HG02759 (cell line): ENCODE results near the gene KRT76.
"Not testable (repeated sequence)": the region's sequence is repeated elsewhere in the genome, so short reads cannot be mapped to it uniquely, and the experiment has no call there.

Source experiments
- ATAC-seq: cut with Tn5 transposase; IDR thresholded peaks from one replicate; pipeline ENCODE4 v1.9.1; 2021; ENCODE audit warnings: mild to moderate bottlenecking, moderate library complexity; ENCODE audit not compliant: unreplicated experiment

KRT76 gene

GRCh38 chr12:52798671-52799504 is 21.7 kb upstream of the KRT76 start:
- ATAC-seq, result no peak

GRCh38 chr12:52798003-52798670 is 21.0 kb upstream of the KRT76 start:
- no peak for ATAC-seq

GRCh38 chr12:52797529-52797894 is 20.4 kb upstream of the KRT76 start:
- no peak for ATAC-seq

GRCh38 chr12:52796839-52797528 is 19.8 kb upstream of the KRT76 start:
- no peak for ATAC-seq

- ATAC-seq, result no peak
Observed at GRCh38 chr12:52796429-52796794, 19.3 kb upstream of the KRT76 start.

GRCh38 chr12:52795694-52796428 is 18.7 kb upstream of the KRT76 start, which contains the start of gene KRT3:
Gene KRT3, minus strand, starts transcription at chr12:52796117. Its CDS starts 75 bp downstream, at chr12:52796042.
- no peak for ATAC-seq

- ATAC-seq, result not testable (repeated sequence)
Observed at GRCh38 chr12:52795332-52795674, 18.2 kb upstream of the KRT76 start.

GRCh38 chr12:52794479-52795331 is 17.6 kb upstream of the KRT76 start:
- no peak for ATAC-seq

GRCh38 chr12:52792185-52793029 is 15.3 kb upstream of the KRT76 start:
- no peak for ATAC-seq

- ATAC-seq, result no peak
Observed at GRCh38 chr12:52791271-52792184, 14.4 kb upstream of the KRT76 start.

- ATAC-seq, result no peak
Observed at GRCh38 chr12:52790427-52791270, 13.5 kb upstream of the KRT76 start.

GRCh38 chr12:52789637-52790426 is 12.7 kb upstream of the KRT76 start:
- ATAC-seq, result no peak

GRCh38 chr12:52788876-52789636 is 11.9 kb upstream of the KRT76 start:
- no peak for ATAC-seq

GRCh38 chr12:52788192-52788875 is 11.2 kb upstream of the KRT76 start:
- no peak for ATAC-seq
